Glutamatergic neuron (in vitro differentiated cells): ENCODE measurements around the gene VPS37B. TPM values are rescaled to one million over a fixed set of nuclear protein-coding genes. Genes with fewer than 3 reads are reported as not detected.

Experiments
- DNase-seq: peaks from one replicate; pipeline ENCODE4 v3.0.0; 2022
- H3K27ac Mint-ChIP-seq: one replicate; pipeline ENCODE4 v1.8.0; 2020; ENCODE audit warnings: mild to moderate bottlenecking, mixed read lengths, inconsistent platforms; ENCODE audit not compliant: unreplicated experiment
- H3K27me3 Mint-ChIP-seq: one replicate; pipeline ENCODE4 v1.8.0; 2020; ENCODE audit warnings: mild to moderate bottlenecking, moderate library complexity, mixed read lengths, inconsistent platforms; ENCODE audit not compliant: unreplicated experiment
- H3K36me3 Mint-ChIP-seq: one replicate; pipeline ENCODE4 v1.8.0; 2020; ENCODE audit warnings: mild to moderate bottlenecking, mixed read lengths, inconsistent platforms; ENCODE audit not compliant: unreplicated experiment
- H3K4me1 Mint-ChIP-seq: one replicate; pipeline ENCODE4 v1.8.0; 2020; ENCODE audit warnings: mild to moderate bottlenecking, low read depth, mixed read lengths, inconsistent platforms; ENCODE audit not compliant: unreplicated experiment
- H3K4me3 Mint-ChIP-seq: one replicate; pipeline ENCODE4 v1.8.0; 2020; ENCODE audit warnings: mild to moderate bottlenecking, mixed read lengths, inconsistent platforms; ENCODE audit not compliant: unreplicated experiment
- H3K9me3 Mint-ChIP-seq: one replicate; pipeline ENCODE4 v1.8.0; 2020; ENCODE audit warnings: mild to moderate bottlenecking, moderate library complexity, mixed read lengths, inconsistent platforms; ENCODE audit not compliant: unreplicated experiment
- total RNA-seq: library from RNA; stranded (reverse); fragmentation: NEBNext Ultra II Directional; extraction: Animal tissue kit (Norgen Biotek cat#: 25700); gene quantifications from one replicate; pipeline ENCODE4 v1.2.1, GENCODE V29; 2021; ENCODE audit not compliant: unreplicated experiment
- TF ChIP-seq, protein P1 (sequence below): fragments of 200-600 bp; sonication (generic); IDR thresholded peaks from one replicate; pipeline ENCODE4 v1.5.0; 2021; ENCODE audit not compliant: partially characterized antibody, unreplicated experiment

Gene VPS37B
- total RNA-seq, 1 donor from 2014 or later, result 19.7 TPM

DNA sequence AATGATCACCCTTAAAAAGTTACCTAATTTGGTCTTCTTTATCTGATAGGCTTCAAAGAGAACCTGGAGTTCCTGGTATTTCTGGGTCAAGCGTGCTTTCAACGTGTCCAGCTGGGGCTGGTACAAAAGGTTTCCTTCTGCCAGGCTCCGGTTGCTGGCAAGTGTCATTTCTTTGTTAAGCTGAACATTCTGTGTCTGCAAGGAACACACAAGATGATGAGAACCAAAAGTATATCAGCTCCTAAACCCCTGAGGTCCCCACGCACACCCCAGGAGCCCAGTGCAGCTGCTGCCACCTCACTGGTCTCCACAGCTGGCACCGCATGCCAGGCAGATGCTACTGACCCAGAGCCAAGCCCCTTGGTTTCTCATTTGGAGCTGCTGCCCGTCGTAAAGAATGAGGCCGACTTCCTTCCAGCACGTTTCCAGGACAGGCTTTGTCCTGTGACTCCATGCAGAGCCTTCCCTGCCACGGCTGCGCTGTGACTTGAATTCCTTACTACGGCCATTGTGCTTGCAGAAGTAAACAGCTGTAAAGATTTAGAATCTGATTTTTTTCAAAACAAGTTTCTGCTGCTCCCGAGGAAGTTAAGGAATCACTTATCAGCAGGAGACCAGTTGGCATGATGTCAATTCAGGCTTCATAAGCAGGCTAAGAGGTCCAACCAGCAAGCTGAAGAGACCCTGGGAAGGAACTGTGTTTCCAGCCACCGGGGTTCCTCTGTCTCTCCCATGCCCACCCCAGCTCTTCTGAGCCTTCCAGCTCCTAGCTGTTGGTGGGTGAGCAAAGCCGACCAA is 24.9 kb downstream of the VPS37B start:
- Mint-ChIP-seq H3K27me3 (peaks cover 12% of the 10 kb centered on the region), H3K4me3 (peak overlapping the region; percentile 89)

DNA sequence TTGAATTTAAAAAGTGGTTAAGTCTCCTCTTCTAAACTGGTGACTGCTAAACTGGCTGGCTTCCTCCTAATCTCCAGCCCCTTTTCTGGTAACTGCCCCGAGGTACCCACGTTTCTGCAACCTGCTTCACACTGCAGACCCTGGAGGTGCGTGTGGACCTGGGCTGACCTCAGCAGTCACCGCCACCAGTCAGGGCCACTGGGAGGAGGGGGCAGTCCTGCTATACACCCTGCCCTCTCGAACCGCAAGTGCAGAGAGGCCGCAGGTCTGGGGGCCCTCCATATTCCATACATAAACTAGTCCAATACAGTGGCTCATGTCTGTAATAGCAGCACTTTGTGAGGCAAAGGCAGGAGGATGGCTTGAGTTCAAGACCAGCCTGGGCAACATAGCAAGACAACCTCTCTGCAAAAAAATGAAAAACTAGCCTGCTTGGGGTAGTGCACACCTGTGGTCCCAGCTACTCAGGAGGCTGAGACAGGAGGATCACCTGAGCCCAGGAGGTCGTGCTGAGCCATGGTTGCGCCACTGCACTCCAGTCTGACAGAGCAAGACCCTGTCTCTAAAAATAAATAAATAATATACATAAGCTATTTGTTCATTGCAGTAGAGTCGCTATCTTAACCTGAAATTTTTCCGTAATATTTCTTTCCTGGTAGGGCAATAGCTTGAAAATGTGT is 25.6 kb downstream of the VPS37B start:
- Mint-ChIP-seq H3K27me3 (peaks cover 12% of the 10 kb centered on the region), H3K9me3 (peaks cover 4% of the 10 kb centered on the region), H3K27ac (no peak overlapping the region), H3K36me3 (peaks cover 9% of the 10 kb centered on the region), H3K4me1 (peaks cover 26% of the 10 kb centered on the region), H3K4me3 (peak overlapping the region; percentile 6)
- no peak for DNase-seq
- TF ChIP-seq, protein P1, sequence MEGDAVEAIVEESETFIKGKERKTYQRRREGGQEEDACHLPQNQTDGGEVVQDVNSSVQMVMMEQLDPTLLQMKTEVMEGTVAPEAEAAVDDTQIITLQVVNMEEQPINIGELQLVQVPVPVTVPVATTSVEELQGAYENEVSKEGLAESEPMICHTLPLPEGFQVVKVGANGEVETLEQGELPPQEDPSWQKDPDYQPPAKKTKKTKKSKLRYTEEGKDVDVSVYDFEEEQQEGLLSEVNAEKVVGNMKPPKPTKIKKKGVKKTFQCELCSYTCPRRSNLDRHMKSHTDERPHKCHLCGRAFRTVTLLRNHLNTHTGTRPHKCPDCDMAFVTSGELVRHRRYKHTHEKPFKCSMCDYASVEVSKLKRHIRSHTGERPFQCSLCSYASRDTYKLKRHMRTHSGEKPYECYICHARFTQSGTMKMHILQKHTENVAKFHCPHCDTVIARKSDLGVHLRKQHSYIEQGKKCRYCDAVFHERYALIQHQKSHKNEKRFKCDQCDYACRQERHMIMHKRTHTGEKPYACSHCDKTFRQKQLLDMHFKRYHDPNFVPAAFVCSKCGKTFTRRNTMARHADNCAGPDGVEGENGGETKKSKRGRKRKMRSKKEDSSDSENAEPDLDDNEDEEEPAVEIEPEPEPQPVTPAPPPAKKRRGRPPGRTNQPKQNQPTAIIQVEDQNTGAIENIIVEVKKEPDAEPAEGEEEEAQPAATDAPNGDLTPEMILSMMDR, result no peak

More for the DNA sequence above, 24.9 kb downstream of the VPS37B start:
- no peak for DNase-seq
- Mint-ChIP-seq H3K36me3 (peaks cover 9% of the 10 kb centered on the region), H3K9me3 (peaks cover 4% of the 10 kb centered on the region), H3K27ac (peak overlapping the region; percentile 17), H3K4me1 (peaks cover 30% of the 10 kb centered on the region)
- TF ChIP-seq, protein P1, result no peak

DNA sequence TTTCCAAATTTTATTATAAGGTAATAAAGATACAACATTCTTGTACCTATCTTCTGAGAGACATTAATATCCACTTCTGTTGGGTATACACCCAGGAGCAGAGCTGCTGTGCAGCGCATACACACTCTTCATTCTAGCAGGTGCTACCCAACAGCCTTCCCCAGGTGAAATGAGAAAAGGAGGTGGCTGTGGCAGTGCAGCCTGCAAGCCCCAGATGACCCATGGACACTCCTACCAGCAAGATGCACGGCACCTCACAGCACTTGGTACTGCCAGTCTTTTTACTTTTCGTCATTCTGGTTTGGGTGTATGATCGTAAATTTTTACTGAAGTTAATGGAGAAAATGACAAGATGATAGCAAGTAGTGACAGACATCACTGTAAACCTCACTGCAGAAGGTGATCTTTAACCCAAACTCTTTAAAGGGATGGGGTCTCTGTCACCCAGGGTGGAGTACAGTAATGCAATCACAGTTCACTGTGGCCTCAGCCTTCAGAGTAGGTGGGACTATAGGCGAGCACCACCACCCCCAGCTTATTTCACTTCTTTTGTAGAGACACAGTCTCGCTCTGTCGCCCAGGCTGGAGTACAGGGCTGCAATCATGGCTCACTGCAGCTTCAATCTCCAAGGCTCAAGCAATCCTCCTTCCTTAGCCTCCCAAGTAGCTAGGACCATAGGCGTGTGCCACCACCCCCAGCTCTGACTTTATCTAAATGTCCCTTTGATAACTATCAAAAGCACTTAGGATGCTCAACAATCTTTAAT is 26.5 kb downstream of the VPS37B start:
- Mint-ChIP-seq H3K4me3 (no peak overlapping the region), H3K27me3 (peaks cover 14% of the 10 kb centered on the region), H3K9me3 (peaks cover 4% of the 10 kb centered on the region), H3K4me1 (peaks cover 24% of the 10 kb centered on the region), H3K27ac (no peak overlapping the region), H3K36me3 (peaks cover 9% of the 10 kb centered on the region)
- TF ChIP-seq, protein P1, result no peak
- DNase-seq, result no peak

DNA sequence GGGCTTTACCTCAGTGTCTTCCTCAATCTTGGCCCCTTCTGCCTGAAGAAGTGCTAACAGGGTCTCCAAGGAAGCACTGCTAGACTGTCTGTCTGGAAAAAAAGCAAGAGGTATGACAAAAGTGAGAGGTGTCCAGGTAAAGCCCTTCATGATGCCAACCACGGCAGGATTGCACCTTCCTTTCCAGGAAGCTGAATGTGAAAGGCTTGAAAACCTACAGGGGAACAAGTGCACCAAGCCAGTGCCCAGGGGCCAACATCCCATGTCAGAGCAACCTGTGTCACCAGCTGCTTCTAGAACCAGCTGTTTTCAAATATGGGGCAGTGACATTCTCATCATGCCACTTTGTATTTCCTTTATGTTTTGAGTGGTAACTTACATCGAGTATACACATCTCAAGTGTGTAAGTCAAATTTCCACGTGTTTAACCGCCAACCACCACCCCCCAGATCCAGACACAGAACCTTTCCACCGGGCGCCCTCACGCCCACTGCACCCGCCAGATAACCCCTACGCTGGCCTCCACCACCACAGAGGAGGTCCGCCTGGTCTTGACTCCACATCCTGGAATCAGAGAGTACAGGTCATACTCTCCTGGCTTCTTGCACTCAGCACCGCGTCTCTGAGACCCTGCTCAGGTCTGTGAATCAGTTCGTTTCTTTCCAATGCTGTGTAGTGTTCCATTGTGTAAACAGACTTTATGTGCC is 27.3 kb downstream of the VPS37B start:
- Mint-ChIP-seq H3K4me1 (peaks cover 20% of the 10 kb centered on the region), H3K27ac (no peak overlapping the region), H3K36me3 (peaks cover 9% of the 10 kb centered on the region), H3K27me3 (peaks cover 12% of the 10 kb centered on the region), H3K4me3 (no peak overlapping the region), H3K9me3 (peaks cover 4% of the 10 kb centered on the region)
- DNase-seq, result no peak
- TF ChIP-seq, protein P1, result no peak
